Loucy (cell line): ENCODE measurements around the gene SPRYD3.

Experiments
- H2AFZ ChIP-seq: fragments of 200-600 bp; sonication (generic); 2 replicates; pipeline ENCODE4 v1.6.0; 2016; ENCODE audit warnings: antibody characterized with exemption, mild to moderate bottlenecking, low read length, moderate library complexity
- H3F3A ChIP-seq: fragments of 200-600 bp; 2 replicates; pipeline ENCODE4 v1.6.0; 2016; ENCODE audit warnings: antibody characterized with exemption, low read depth, mild to moderate bottlenecking
- H3K27me3 ChIP-seq: fragments of 200-600 bp; sonication (generic); 2 replicates; pipeline ENCODE4 v1.6.1; 2014; ENCODE audit warnings: low read length, mild to moderate bottlenecking; ENCODE audit not compliant: insufficient read depth, poor library complexity, severe bottlenecking
- H3K36me3 ChIP-seq: fragments of 200-600 bp; sonication (generic); 2 replicates; pipeline ENCODE4 v1.6.1; 2016; ENCODE audit warnings: low read length; ENCODE audit not compliant: insufficient read depth
- H3K4me1 ChIP-seq: fragments of 200-600 bp; sonication (generic); 2 replicates; pipeline ENCODE4 v1.5.1; 2014; ENCODE audit warnings: low read length, mild to moderate bottlenecking; ENCODE audit not compliant: insufficient read depth, poor library complexity, severe bottlenecking
- H3K4me2 ChIP-seq: fragments of 200-600 bp; sonication (generic); 2 replicates; pipeline ENCODE4 v1.6.0; 2014; ENCODE audit warnings: antibody characterized with exemption, low read length, low read depth, mild to moderate bottlenecking; ENCODE audit not compliant: poor library complexity, severe bottlenecking
- H3K4me3 ChIP-seq: fragments of 200-600 bp; sonication (generic); 2 replicates; pipeline ENCODE4 v1.5.1; 2014; ENCODE audit warnings: low read length, mild to moderate bottlenecking, mixed read lengths; ENCODE audit not compliant: poor library complexity, severe bottlenecking
- H3K79me2 ChIP-seq: fragments of 200-600 bp; sonication (generic); 2 replicates; pipeline ENCODE4 v1.6.1; 2014; ENCODE audit warnings: low read length; ENCODE audit not compliant: insufficient read depth
- H3K9ac ChIP-seq: fragments of 200-600 bp; sonication (generic); 2 replicates; pipeline ENCODE4 v1.6.0; 2014; ENCODE audit warnings: mild to moderate bottlenecking, low read depth, low read length, moderate library complexity; ENCODE audit not compliant: poor library complexity, severe bottlenecking
- H3K9me2 ChIP-seq: fragments of 200-600 bp; sonication (generic); replicated peaks from 2 replicates; pipeline ENCODE4 v1.6.1; 2016; ENCODE audit warnings: low read depth, low read length, mixed read lengths
- H3K9me3 ChIP-seq: fragments of 200-600 bp; sonication (generic); 2 replicates; pipeline ENCODE4 v1.6.1; 2014; ENCODE audit warnings: mild to moderate bottlenecking, antibody characterized with exemption, low read length, low read depth; ENCODE audit not compliant: insufficient read depth
- H4K20me1 ChIP-seq: fragments of 200-600 bp; sonication (generic); 2 replicates; pipeline ENCODE4 v1.6.0; 2014; ENCODE audit warnings: antibody characterized with exemption, low read length, mild to moderate bottlenecking; ENCODE audit not compliant: insufficient read depth, poor library complexity, severe bottlenecking
- EZH2phosphoT487 ChIP-seq: fragments of 200-600 bp; IDR thresholded peaks from 2 replicates; pipeline ENCODE4 v1.6.1; 2018; ENCODE audit warnings: antibody characterized with exemption, mild to moderate bottlenecking, moderate library complexity, borderline replicate concordance
- TF ChIP-seq, protein P1 (sequence below): fragments of 200-600 bp; sonication (generic); conservative IDR thresholded peaks from 2 replicates; pipeline ENCODE4 v1.5.1; 2014; ENCODE audit warnings: mild to moderate bottlenecking, antibody characterized with exemption, low read length

The SPRYD3 gene

GRCh38 chr12:53090105-53090504, 10.9 kb upstream of the SPRYD3 start:
- no peaks in the 10 kb centered on the region for H3K27me3 ChIP-seq
- no peaks in the 10 kb centered on the region for H3F3A ChIP-seq
- no peak overlapping the region for H3K4me2 ChIP-seq
- no peaks in the 10 kb centered on the region for H3K36me3 ChIP-seq
- no peaks in the 10 kb centered on the region for H3K9me2 ChIP-seq
- H3K9ac ChIP-seq: no peak overlapping the region
- no peaks in the 10 kb centered on the region for H4K20me1 ChIP-seq
- TF ChIP-seq, protein P1, sequence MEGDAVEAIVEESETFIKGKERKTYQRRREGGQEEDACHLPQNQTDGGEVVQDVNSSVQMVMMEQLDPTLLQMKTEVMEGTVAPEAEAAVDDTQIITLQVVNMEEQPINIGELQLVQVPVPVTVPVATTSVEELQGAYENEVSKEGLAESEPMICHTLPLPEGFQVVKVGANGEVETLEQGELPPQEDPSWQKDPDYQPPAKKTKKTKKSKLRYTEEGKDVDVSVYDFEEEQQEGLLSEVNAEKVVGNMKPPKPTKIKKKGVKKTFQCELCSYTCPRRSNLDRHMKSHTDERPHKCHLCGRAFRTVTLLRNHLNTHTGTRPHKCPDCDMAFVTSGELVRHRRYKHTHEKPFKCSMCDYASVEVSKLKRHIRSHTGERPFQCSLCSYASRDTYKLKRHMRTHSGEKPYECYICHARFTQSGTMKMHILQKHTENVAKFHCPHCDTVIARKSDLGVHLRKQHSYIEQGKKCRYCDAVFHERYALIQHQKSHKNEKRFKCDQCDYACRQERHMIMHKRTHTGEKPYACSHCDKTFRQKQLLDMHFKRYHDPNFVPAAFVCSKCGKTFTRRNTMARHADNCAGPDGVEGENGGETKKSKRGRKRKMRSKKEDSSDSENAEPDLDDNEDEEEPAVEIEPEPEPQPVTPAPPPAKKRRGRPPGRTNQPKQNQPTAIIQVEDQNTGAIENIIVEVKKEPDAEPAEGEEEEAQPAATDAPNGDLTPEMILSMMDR: no peak
- TF ChIP-seq EZH2phosphoT487: no peak
- H3K4me3 ChIP-seq: no peak overlapping the region
- H3K9me3 ChIP-seq: no peaks in the 10 kb centered on the region
- H3K4me1 ChIP-seq: peaks cover 6% of the 10 kb centered on the region
- H2AFZ ChIP-seq: no peak overlapping the region
- no peaks in the 10 kb centered on the region for H3K79me2 ChIP-seq

GRCh38 chr12:53086361-53086760, 7.2 kb upstream of the SPRYD3 start:
- Histone ChIP-seq H3K4me1 (no peaks in the 10 kb centered on the region), H3K27me3 (no peaks in the 10 kb centered on the region), H4K20me1 (no peaks in the 10 kb centered on the region), H3F3A (no peaks in the 10 kb centered on the region), H3K4me2 (no peak overlapping the region), H3K36me3 (no peaks in the 10 kb centered on the region), H3K9ac (no peak overlapping the region), H3K9me2 (no peaks in the 10 kb centered on the region), H2AFZ (no peak overlapping the region), H3K4me3 (no peak overlapping the region), H3K79me2 (no peaks in the 10 kb centered on the region), H3K9me3 (no peaks in the 10 kb centered on the region)
- no peak for TF ChIP-seq EZH2phosphoT487
- TF ChIP-seq, protein P1: no peak

DNA sequence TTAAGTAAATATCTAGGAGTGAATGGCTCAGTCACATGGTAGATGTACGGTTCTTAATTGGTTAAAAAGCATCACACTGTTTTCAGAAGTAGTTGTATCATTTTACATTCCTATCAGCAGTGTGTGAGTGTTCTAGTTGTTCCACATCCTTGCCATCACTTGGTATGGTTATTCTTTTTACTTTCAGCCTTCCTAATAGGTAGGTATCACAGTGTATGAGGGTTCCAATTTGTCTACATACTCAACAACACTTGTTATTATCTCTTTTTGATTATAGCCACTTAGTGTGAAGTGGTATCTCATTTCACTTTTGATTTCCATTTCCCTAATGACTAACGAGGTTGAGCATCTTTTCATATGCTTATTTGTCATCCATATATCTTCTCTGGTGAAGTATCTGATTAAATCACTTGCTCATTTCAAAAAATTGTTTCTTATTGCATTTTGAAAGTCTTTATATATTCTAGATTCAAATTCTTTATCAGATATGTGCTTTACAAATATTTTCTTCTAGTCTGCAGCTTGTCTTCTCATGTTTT, 3.5 kb upstream of the SPRYD3 start:
- Histone ChIP-seq H3K36me3 (no peaks in the 10 kb centered on the region), H3K9me2 (no peaks in the 10 kb centered on the region), H4K20me1 (no peaks in the 10 kb centered on the region), H3K4me1 (peaks cover 15% of the 10 kb centered on the region), H3K4me2 (no peak overlapping the region), H3K4me3 (no peak overlapping the region), H3K79me2 (peaks cover 6% of the 10 kb centered on the region; the same call in 1 of the 2 replicates), H2AFZ (no peak overlapping the region), H3F3A (no peaks in the 10 kb centered on the region), H3K9ac (no peak overlapping the region), H3K27me3 (no peaks in the 10 kb centered on the region), H3K9me3 (no peaks in the 10 kb centered on the region)
- no peak for TF ChIP-seq EZH2phosphoT487
- TF ChIP-seq, protein P1: no peak
